HepG2 (cell line): ENCODE measurements around the gene CD7. TPM values are rescaled to one million over a fixed set of nuclear protein-coding genes. Genes with fewer than 3 reads are reported as not detected.

ENCODE experiments used
- ELF1 ChIP-seq: sonication (generic); formaldehyde crosslinking; IDR thresholded peaks from 2 replicates; pipeline ENCODE4 v1.4.0; 2020; ENCODE audit warnings: missing genetic modification reagents
- FOXA3 ChIP-seq: IDR thresholded peaks from 2 replicates; pipeline ENCODE4 v1.6.1; 2016; ENCODE audit warnings: missing genetic modification reagents, missing compliant biosample characterization
- FOXK2 ChIP-seq: fragments of 450-650 bp; IDR thresholded peaks from 2 replicates; pipeline ENCODE4 v1.6.1; 2016
- HMG20A ChIP-seq: IDR thresholded peaks from 2 replicates; pipeline ENCODE4 v1.6.1; 2016; ENCODE audit warnings: borderline replicate concordance
- KMT2A ChIP-seq: sonication (generic); formaldehyde crosslinking; IDR thresholded peaks from 2 replicates; pipeline ENCODE4 v1.4.0; 2020; ENCODE audit warnings: missing genetic modification reagents
- MEF2D ChIP-seq: sonication (generic); formaldehyde crosslinking; IDR thresholded peaks from 2 replicates; pipeline ENCODE4 v1.5.1; 2020; ENCODE audit warnings: mild to moderate bottlenecking, missing genetic modification reagents
- MTA3 ChIP-seq: sonication (generic); formaldehyde crosslinking; IDR thresholded peaks from 2 replicates; pipeline ENCODE4 v1.4.0; 2020; ENCODE audit warnings: missing genetic modification reagents
- NFKBIZ ChIP-seq: IDR thresholded peaks from 2 replicates; pipeline ENCODE4 v1.6.1; 2018; ENCODE audit warnings: missing genetic modification reagents, missing compliant biosample characterization
- RFX5 ChIP-seq: IDR thresholded peaks from 2 replicates; pipeline ENCODE4 v1.6.1; 2011; ENCODE audit warnings: low read depth, low read length, improper control_type of control experiment
- SPEN ChIP-seq: sonication (generic); formaldehyde crosslinking; IDR thresholded peaks from 2 replicates; pipeline ENCODE4 v1.5.1; 2020; ENCODE audit warnings: low read depth, mild to moderate bottlenecking, missing genetic modification reagents
- TSC22D2 ChIP-seq: sonication (generic); formaldehyde crosslinking; IDR thresholded peaks from 2 replicates; pipeline ENCODE4 v1.5.1; 2020; ENCODE audit warnings: missing genetic modification reagents, mild to moderate bottlenecking, borderline replicate concordance
- ZFP36L2 ChIP-seq: sonication (generic); formaldehyde crosslinking; IDR thresholded peaks from 2 replicates; pipeline ENCODE4 v1.4.0; 2020; ENCODE audit warnings: missing genetic modification reagents
- ZNF17 ChIP-seq: sonication (generic); formaldehyde crosslinking; IDR thresholded peaks from 2 replicates; pipeline ENCODE4 v1.5.0; 2020; ENCODE audit warnings: mild to moderate bottlenecking, missing genetic modification reagents
- ZNF230 ChIP-seq: sonication (generic); formaldehyde crosslinking; IDR thresholded peaks from 2 replicates; pipeline ENCODE4 v1.4.0; 2020; ENCODE audit warnings: mild to moderate bottlenecking, missing genetic modification reagents
- ZNF780A ChIP-seq: sonication (generic); formaldehyde crosslinking; IDR thresholded peaks from 2 replicates; pipeline ENCODE4 v1.8.0; 2022; ENCODE audit warnings: mild to moderate bottlenecking, missing genetic modification reagents, moderate library complexity
- ZSCAN25 ChIP-seq: sonication (generic); formaldehyde crosslinking; IDR thresholded peaks from 2 replicates; pipeline ENCODE4 v1.8.0; 2022; ENCODE audit warnings: mild to moderate bottlenecking, missing genetic modification reagents
- polyA plus RNA-seq, 8 experiments: library from polyadenylated mRNA; depleted of rRNA in 3 of 8; stranded (reverse) in 7 of 8; unstranded in 1 of 8; fragments of >200 nt; fragmentation: Illumina TruSeq in 4 of 8; extraction: Trizol in 4 of 8; gene quantifications; 2 replicates each; pipeline versions ENCODE4 v1.2.1 to v1.2.3, GENCODE V29; 2011 to 2016; ENCODE audit warnings: low read depth in 4 of 8, missing spikeins in 1 of 8, mixed read lengths in 1 of 8; ENCODE audit not compliant: insufficient read depth in 1 of 8
- total RNA-seq, 5 experiments: library from RNA; depleted of rRNA; stranded (reverse); fragments of >200 nt; fragmentation: Illumina TruSeq; extraction: Trizol; gene quantifications; 2 replicates each; pipeline ENCODE4 v1.2.3, GENCODE V29; 2016; ENCODE audit warnings: low read depth in 1 of 5
- TF ChIP-seq, protein P1 (sequence below): IDR thresholded peaks from 2 replicates; pipeline ENCODE4 v1.6.1; 2016; ENCODE audit warnings: mild to moderate bottlenecking
- TF ChIP-seq, protein P2 (sequence below): sonication (generic); formaldehyde crosslinking; IDR thresholded peaks from 2 replicates; pipeline ENCODE4 v1.4.0; 2020; ENCODE audit warnings: missing genetic modification reagents
- TF ChIP-seq, protein P3 (sequence below): sonication (generic); formaldehyde crosslinking; IDR thresholded peaks from 2 replicates; pipeline ENCODE4 v1.8.1; 2023; ENCODE audit warnings: missing genetic modification reagents, inconsistent platforms, borderline replicate concordance
- TF ChIP-seq, protein P4 (sequence below): sonication (generic); formaldehyde crosslinking; IDR thresholded peaks from 2 replicates; pipeline ENCODE4 v1.4.0; 2020; ENCODE audit warnings: missing genetic modification reagents, mild to moderate bottlenecking, borderline replicate concordance
- TF ChIP-seq, protein P5 (sequence below): IDR thresholded peaks from 2 replicates; pipeline ENCODE4 v1.6.1; 2012; ENCODE audit warnings: low read depth, low read length, improper control_type of control experiment
- TF ChIP-seq, protein P6 (sequence below): sonication (generic); formaldehyde crosslinking; IDR thresholded peaks from 2 replicates; pipeline ENCODE4 v1.5.0; 2020; ENCODE audit warnings: missing genetic modification reagents

CD7 gene
- total and polyA plus RNA-seq, 2 of the 13 experiments (the other 11 are each of a cell fraction or from before 2014, with no cell fraction given): 67.6 to 76.4 TPM

DNA sequence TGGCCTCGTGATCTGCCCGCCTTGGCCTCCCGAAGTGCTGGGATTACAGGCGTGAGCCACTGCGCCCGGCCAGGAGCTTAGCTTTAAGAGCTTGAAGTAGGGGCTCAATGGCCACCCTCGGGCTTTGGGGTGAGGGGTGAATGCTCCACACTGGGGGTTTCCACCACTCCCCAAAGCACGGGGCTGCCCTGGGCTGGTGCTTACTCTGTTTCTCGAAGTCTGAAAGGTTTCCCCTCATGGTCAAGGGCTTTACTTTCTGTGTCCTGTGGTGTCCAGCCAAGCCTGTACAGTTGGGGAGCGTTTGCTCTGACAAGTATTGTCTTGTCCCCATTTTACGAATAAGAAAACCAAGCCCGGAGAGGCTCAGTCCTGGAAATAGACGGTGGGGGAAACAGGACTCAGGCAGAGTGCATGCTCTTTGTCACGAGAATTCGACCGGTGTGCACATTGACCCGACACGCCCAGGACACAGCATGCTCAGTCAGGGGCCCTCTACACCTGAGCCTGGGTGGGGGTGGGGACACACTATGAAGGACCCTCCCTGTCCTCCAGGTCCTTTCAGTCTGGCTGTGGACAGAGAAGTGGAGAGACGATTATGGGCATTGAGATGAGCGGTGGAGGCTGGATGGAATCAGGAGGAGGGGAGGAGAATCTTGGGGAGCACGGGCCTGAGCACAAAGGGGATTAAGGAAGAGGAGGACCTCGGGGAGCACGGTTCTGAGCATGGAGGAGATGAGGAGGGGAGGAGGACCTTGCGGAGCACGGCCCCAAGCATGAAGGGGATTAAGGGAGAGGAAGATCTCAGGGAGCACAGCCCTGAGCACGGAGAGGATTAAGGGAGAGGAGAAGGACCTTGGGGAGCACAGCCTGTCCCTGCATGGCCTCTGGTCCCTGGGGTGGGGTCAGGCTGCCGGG is 7.5 kb downstream of the CD7 start (continued):
- TF ChIP-seq ZNF17 (CRISPR knock-in tag) (no peak), KMT2A (CRISPR knock-in tag) (peak; percentile 38; the same call in 1 of the 2 replicates), FOXK2 (no peak), RFX5 (no peak), MEF2D (CRISPR knock-in tag) (peak; percentile 85), MTA3 (no peak), SPEN (CRISPR knock-in tag) (peak; percentile 34; the same call in 1 of the 2 replicates), HMG20A (CRISPR knock-in tag) (no peak), ZNF230 (no peak), ELF1 (no peak), FOXA3 (CRISPR knock-in tag) (0 out of 2 replicates have a peak, but pooled peaks have one; percentile 41), NFKBIZ (CRISPR knock-in tag) (no peak), ZNF780A (CRISPR knock-in tag) (no peak), TSC22D2 (no peak), ZFP36L2 (CRISPR knock-in tag) (no peak), ZSCAN25 (CRISPR knock-in tag) (0 out of 2 replicates have a peak, but pooled peaks have one; percentile 31)
- TF ChIP-seq, protein P1, sequence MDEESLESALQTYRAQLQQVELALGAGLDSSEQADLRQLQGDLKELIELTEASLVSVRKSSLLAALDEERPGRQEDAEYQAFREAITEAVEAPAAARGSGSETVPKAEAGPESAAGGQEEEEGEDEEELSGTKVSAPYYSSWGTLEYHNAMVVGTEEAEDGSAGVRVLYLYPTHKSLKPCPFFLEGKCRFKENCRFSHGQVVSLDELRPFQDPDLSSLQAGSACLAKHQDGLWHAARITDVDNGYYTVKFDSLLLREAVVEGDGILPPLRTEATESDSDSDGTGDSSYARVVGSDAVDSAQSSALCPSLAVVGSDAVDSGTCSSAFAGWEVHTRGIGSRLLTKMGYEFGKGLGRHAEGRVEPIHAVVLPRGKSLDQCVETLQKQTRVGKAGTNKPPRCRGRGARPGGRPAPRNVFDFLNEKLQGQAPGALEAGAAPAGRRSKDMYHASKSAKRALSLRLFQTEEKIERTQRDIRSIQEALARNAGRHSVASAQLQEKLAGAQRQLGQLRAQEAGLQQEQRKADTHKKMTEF (CRISPR knock-in tag): peak; percentile 36; the same call in 1 of the 2 replicates
- TF ChIP-seq, protein P2, sequence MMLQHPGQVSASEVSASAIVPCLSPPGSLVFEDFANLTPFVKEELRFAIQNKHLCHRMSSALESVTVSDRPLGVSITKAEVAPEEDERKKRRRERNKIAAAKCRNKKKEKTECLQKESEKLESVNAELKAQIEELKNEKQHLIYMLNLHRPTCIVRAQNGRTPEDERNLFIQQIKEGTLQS: no peak
- TF ChIP-seq, protein P3, sequence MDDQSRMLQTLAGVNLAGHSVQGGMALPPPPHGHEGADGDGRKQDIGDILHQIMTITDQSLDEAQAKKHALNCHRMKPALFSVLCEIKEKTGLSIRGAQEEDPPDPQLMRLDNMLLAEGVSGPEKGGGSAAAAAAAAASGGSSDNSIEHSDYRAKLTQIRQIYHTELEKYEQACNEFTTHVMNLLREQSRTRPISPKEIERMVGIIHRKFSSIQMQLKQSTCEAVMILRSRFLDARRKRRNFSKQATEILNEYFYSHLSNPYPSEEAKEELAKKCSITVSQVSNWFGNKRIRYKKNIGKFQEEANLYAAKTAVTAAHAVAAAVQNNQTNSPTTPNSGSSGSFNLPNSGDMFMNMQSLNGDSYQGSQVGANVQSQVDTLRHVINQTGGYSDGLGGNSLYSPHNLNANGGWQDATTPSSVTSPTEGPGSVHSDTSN: no peak
- TF ChIP-seq, protein P4, sequence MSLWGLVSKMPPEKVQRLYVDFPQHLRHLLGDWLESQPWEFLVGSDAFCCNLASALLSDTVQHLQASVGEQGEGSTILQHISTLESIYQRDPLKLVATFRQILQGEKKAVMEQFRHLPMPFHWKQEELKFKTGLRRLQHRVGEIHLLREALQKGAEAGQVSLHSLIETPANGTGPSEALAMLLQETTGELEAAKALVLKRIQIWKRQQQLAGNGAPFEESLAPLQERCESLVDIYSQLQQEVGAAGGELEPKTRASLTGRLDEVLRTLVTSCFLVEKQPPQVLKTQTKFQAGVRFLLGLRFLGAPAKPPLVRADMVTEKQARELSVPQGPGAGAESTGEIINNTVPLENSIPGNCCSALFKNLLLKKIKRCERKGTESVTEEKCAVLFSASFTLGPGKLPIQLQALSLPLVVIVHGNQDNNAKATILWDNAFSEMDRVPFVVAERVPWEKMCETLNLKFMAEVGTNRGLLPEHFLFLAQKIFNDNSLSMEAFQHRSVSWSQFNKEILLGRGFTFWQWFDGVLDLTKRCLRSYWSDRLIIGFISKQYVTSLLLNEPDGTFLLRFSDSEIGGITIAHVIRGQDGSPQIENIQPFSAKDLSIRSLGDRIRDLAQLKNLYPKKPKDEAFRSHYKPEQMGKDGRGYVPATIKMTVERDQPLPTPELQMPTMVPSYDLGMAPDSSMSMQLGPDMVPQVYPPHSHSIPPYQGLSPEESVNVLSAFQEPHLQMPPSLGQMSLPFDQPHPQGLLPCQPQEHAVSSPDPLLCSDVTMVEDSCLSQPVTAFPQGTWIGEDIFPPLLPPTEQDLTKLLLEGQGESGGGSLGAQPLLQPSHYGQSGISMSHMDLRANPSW (CRISPR knock-in tag): no peak
- TF ChIP-seq, protein P5, sequence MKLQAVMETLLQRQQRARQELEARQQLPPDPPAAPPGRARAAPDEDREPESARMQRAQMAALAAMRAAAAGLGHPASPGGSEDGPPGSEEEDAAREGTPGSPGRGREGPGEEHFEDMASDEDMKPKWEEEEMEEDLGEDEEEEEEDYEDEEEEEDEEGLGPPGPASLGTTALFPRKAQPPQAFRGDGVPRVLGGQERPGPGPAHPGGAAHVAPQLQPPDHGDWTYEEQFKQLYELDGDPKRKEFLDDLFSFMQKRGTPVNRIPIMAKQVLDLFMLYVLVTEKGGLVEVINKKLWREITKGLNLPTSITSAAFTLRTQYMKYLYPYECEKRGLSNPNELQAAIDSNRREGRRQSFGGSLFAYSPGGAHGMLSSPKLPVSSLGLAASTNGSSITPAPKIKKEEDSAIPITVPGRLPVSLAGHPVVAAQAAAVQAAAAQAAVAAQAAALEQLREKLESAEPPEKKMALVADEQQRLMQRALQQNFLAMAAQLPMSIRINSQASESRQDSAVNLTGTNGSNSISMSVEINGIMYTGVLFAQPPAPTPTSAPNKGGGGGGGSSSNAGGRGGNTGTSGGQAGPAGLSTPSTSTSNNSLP: no peak
- TF ChIP-seq, protein P6, sequence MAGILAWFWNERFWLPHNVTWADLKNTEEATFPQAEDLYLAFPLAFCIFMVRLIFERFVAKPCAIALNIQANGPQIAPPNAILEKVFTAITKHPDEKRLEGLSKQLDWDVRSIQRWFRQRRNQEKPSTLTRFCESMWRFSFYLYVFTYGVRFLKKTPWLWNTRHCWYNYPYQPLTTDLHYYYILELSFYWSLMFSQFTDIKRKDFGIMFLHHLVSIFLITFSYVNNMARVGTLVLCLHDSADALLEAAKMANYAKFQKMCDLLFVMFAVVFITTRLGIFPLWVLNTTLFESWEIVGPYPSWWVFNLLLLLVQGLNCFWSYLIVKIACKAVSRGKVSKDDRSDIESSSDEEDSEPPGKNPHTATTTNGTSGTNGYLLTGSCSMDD: no peak
